Right ventricle myocardium inferior (tissue), 1 donor: Measurements from ENCODE around the gene KIF1C. TPM values are rescaled to one million over a fixed set of nuclear protein-coding genes. Genes with fewer than 3 reads are reported as not detected.

Source experiments
- ATAC-seq: fragments of 200-7000 bp; cut with Tn5 transposase; one replicate; pipeline ENCODE4 v1.9.1; 2020; ENCODE audit warnings: mild to moderate bottlenecking, moderate library complexity
- DNase-seq: peaks from one replicate; pipeline ENCODE4 v3.0.0; 2021; ENCODE audit errors: missing footprints
- intact Hi-C: fragments of 100-400 bp; cut with DNase I; formaldehyde crosslinking; loops from one replicate; pipeline ENCODE4 v1.11.0; 2022
- total RNA-seq: library from RNA; stranded (reverse); fragmentation: NEBNext Ultra II Directional; extraction: Animal tissue kit (Norgen Biotek cat#: 25700); gene quantifications from one replicate; pipeline ENCODE4 v1.2.1, GENCODE V29; 2021
- donor health status: DM: no; HTN: yes; CAD: no; lungs with severe emphysema.

The KIF1C gene
- total RNA-seq, 1 donor from 2014 or later, result 708 TPM

DNA sequence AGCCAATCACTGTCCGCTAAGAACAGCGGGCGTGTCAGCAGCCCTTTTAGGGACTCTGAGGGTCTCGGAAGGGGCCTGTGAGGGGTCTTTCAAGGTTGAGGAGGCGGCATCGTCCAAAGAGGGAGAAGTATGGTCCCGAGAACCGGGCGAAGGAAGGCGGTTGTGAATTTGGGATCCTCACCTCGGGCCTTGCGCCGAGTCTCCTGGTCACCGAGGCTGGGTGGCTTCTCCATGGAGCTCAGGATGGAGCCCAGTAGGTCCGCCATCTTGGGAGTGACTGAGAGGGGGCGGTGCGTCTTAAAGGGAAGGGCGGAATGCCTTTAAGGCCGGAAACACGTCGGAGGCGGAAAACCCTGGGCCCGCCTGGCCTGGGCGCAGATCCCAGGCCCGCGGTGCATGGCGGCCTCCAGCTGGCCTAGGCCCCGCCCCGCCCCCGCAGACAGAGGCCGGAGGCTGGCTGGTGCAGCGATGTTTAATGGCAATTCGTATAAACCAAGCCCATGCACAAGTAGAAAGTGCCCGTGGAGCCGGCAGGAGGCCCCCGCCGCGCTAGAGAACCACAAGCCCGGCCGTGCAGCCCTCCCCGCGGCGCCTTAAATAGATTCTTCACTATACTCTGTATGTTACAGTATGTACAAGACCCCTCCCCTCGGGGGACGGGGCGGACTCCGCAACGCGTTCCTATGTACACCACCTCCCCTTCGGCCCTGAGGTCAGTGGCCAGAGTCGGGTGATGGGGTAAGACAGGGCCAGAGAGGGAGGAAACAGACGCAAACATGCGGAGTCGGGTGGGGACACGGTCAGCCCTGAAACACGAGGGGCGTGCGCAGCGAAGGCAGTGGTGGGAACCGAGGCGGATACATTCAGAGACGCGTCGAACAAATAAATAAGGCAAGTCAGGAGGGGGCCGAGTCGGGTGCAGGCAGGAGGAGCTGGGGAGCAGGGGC lies 29.9 kb upstream of the KIF1C start, which contains the start of gene SPAG7:
Gene SPAG7, minus strand, starts transcription at position 279 of the 947 bp plus-strand sequence. Its CDS starts 13 bp downstream, at position 266.
- ATAC-seq, result peak; percentile 88
- intact Hi-C loops, result loop anchor here (1.0 to 5.0 kb wide), 4 partner anchors 19 to 61 kb away; partner anchors contain the start of genes CAMTA2, PFN1, RNF167 and SLC25A11
- DNase-seq, result peak; percentile 97

DNA sequence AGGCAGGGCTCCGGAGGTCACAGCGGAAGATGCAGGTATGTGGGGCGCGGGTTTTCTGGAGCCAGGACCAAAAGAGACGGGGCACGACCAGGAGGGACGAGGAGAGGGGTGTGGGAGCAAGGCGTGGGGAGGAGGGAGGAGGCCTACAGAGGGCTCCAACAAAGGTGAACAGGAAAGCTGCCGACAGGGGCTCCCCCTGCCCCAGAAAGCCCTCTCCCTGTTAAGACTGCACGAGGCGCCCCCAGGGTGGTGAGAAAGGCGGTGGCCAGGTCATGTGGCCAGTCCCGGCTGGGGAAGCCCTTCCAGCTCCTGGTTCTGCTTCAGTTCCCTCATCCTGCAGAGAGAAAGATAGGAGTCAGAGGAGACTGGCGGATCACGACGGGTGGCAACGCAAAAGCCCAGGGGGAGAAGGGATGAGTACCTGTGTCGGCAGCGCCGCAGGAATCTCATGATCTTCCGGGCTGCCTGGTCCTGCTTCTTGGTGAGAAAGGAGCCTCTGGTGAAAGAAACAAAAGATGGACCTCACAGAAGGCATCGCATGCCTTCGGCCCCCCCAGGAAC lies 29.2 kb upstream of the KIF1C start:
- intact Hi-C loops, result loop anchor here (1.0 to 5.0 kb wide), 2 partner anchors 19 to 61 kb away; partner anchors contain the start of gene CAMTA2
- no peak for DNase-seq
- ATAC-seq, result no peak

DNA sequence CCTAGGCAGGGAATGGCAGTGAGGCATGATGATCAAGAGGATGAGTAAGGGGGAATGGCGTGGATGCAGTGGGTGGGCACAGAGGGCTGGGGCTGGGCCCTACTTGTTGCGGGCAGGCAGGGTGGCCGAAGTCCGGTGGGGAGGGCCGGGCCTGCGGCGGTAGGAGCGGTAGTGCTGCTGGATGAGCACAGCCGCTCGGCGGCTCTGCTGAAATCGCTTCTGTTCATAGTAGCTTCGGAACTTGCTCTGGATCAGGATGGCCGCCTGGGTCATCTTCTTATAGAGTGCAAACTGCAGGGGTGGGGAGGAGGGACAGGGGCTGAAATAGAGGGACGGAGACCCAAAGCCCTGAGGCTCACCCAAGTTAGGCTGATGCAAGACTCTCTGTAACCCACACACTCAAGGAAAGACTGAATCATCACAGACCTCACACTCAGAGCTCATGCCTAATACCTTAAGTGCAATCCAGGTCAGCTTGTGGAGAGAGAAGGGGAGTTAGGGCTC lies 28.7 kb upstream of the KIF1C start:
- intact Hi-C loops, result loop anchor here (5.0 kb wide), 1 partner anchor 62 kb away; no protein-coding TSS in a partner anchor
- ATAC-seq (no peak), DNase-seq (no peak)

DNA sequence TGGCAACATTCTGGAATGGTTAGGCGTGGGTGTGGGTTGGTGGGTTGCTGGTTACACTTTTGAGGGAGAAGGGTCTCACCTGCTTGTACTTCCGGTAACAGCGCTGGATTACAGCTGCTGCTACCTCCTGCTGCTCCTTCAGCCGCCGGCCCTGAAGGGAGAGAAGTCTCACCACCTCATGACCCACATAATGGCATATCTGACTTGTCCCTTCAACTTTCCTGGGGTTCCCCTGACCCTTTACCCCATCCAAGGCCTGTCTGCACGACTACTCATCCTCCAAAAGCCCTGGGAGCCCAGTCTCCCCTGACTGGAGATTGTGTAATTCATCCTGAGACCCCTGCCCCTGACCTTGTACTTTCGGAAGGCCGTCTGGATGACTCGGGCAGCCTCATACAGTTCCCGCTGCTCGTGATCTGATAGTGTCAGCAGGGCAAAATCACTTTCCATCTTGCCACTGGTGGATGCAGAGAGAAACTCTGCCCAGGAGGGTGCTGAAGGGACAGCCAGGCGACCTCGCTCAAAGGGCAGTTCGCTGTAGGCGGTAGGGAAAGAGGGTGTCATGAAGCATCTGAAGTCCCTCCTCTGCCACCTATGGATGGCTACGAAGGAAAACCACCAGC lies 28.1 kb upstream of the KIF1C start:
- intact Hi-C loops, result loop anchor here (5.0 kb wide), 1 partner anchor 62 kb away; no protein-coding TSS in a partner anchor
- no peak for ATAC-seq
- DNase-seq, result no peak

DNA sequence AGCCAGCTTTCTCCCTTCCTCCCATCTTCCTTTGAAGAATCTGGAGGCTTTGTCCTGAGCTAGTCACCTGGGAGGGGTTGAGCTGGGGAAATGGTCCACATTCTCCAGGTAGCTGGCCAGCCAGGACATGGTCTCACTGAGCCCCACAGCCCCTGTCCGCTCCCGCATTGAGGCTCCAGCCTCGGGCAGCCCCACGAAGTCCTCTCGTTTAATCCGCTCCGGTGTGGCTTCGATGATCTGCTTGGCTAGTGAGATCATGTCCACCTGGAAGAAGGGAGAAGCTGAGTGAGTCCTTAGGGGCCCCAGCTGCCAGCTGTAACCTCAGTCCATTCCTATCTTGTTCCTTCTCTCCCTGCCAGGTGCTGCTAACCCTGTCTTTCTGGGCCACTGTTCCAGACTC lies 27.5 kb upstream of the KIF1C start:
- intact Hi-C loops, result no loop called here
- no peak for ATAC-seq
- DNase-seq, result no peak

DNA sequence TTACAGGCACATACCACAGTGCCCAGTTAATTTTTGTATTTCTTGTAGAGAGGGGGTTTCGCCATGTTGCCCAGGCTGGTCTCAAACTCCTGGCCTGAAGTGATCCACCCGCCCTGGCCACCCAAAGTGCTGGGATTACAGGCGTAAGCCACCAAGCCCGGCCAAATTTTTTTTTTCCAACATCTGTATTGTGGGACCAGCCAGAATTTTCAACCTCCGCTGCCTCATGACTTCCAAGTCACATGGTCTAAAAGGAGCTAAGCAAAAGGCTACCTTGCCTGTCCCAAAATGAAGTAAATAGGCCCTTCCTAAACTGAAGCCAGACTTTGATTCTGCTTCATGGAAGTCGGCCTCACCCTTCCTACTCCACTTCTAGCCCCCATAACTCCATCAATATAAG lies 25.9 kb upstream of the KIF1C start:
- intact Hi-C loops, result no loop called here
- no peak for ATAC-seq
- no peak for DNase-seq

DNA sequence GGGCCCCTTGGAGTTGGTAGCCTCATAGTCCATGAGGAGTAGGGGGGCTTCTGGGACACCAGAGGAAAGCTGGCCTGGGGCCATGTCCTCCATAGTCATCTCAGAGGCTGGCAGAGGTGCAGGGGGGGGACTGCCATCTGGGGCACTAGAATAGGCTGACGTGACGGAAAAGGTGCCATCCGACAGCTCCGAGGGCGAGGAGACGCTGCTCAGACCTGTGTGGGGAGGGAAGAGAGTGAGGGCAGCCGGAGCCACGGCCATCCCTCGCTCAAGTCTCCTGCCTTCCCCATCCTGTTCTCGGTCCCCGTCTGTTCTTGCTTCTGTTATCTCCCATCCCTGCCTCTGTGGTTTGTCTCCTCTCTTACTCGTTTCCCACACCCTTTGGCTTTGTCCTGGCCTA lies 25.4 kb upstream of the KIF1C start:
- no peak for ATAC-seq
- no peak for DNase-seq
- intact Hi-C loops, result no loop called here

DNA sequence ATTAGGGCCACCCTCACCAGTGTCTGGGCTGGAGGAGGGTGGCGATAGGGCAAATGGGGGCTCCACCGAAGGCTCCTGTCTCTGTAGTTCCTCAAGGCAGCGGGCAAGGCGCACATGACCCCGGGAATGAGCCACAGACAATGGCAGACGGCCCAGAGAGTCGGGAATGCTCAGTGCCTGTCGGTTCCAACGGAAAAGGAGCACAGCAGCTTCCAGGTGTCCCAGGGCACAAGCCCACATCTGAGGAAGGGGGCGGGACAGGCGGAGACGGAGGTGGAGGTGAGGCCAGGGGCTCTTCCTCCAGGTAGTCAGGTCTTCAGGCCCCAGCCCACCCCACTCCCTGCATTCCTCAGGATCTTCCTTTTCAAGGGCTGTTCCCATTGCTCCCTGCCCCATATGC lies 25.0 kb upstream of the KIF1C start:
- intact Hi-C loops, result no loop called here
- no peak for ATAC-seq
- no peak for DNase-seq

DNA sequence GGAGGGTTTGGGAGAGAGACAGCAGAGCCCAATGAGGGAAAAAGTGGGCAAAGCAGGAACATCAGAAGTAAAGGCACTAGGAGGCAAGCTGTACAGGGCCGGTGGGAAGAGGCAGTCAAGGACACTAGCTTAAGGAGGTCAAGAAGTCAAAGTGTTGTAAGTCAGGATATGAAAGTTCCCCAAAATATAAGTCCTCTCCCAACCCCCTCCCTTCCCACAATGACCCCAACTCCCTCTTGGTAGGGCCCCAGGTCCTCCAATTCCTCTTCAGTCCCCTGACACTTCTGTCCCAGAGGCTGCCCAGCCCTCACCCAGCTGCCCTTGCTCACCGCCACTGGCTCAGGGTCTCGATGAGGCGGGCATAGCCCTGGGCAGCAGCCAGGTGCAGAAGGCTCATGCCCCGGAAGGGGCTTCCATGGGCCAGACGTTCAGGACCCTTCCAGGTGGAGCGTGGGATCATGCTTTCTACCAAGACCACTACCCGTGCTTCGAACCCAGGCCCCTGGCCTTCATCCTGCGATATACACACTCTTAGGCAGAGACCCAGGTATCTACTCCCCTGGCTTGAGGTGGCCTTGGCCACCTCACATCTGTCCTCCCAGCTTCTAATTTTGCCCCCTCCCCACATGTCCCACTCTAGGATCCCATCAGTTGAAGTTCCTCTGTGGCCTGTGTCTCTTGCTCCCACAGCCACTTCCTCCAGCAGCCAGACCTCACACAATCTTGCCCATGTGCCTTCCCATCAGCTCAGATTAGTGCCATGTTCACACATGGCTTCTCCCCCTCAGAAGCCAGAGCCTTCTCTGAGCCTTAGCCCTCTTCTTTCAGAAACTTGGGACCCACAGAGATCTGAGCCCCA lies 24.3 kb upstream of the KIF1C start:
- ATAC-seq (peak; percentile 0), DNase-seq (no peak)
- intact Hi-C loops, result no loop called here

DNA sequence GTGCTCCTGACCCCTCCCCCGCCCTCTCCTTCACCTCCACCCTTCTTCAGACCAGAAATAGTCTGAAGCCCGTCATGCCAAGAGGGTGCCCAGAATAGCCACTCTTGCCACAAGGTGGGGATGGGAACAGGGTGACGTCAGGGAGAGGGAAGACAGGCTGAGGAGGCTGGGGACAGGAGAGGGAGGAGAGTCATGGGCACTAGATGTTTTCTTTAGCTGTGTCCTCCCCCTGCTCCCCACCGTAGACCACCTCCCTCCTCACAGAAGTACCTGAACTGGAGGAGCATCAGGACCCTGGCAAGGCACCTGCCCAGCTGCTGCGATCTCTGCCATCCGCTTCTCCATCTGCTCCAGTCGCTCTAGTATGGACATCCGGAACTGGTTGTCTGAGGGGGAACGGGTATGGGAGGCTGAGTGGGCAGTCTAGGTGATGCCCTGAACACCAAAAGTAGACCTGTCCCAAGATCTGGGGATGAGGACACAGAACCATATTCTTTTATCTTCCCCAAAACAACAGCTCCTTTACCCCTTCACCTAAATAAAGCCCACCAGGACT lies 23.6 kb upstream of the KIF1C start:
- ATAC-seq, result peak; percentile 71
- no peak for DNase-seq
- intact Hi-C loops, result no loop called here

DNA sequence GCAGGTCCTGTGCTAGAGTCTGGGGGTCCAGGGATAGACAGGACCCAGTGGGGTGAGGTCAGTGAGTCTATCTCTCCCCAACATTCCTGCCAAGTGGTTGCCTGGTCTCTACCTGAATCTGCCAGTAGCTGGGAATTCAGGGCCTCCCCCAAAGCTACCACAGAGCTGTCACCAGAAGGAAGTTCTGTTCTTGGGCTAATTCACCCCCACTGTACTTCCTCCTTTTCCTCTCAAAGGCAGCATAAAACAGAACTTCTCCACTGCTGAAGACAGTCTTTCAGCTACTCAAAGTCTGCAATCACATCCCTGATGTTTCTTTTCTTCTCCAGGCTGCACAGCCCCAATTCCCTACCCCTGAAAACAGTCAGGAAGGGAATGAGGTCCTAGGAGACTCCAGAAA lies 19.0 kb upstream of the KIF1C start:
- ATAC-seq, result no peak
- no peak for DNase-seq
- intact Hi-C loops, result no loop called here

DNA sequence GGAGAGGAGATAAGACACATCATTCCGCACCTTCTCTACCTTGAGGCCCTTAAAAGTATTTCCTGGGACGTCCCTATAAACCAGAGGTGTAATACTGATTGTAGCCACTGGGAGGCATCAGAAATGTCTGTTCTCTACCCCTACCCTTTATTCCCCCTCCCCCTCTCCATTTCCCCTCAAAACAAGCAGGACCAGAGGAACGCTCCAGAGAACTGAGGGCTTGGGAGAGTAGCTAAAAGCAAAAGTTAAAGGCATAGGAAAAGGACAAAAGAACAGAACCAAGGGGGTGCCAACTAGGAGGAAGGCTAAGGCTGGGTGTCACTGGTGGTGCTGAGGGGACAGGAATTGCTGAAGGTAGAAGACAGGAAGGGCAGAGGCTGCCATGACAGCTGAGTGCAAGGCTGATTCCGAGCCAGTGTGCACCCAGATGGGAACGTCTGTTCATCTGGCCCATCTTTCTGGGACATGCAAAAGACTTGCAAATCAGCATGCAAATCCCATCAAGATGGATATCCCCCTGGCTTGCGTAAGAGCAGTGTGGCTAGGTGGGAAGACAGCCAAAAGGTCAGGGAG lies 17.0 kb upstream of the KIF1C start:
- DNase-seq (no peak), ATAC-seq (no peak)
- intact Hi-C loops, result loop anchor here (2.0 kb wide), 1 partner anchor 82 kb away; no protein-coding TSS in a partner anchor

DNA sequence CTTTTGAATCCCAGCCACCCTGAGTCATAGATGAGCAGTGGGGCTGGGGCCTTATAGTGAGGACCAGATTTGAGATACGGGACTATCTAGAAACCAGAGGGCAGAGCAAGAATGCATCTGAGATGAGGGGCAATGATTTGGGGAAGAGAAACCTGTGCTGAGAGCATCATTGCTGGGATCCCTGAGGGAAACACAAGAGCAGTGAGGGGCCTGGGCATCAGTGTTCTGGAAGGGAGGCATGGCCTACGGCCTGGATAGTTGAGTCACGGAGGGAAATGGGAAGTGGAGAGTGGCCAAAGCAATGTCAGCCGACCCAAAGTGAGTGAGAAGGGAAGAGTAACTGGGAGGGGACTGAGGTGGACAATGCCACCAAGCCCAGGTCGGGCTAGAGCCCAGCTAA lies 15.4 kb upstream of the KIF1C start:
- no peak for ATAC-seq
- no peak for DNase-seq
- intact Hi-C loops, result no loop called here

DNA sequence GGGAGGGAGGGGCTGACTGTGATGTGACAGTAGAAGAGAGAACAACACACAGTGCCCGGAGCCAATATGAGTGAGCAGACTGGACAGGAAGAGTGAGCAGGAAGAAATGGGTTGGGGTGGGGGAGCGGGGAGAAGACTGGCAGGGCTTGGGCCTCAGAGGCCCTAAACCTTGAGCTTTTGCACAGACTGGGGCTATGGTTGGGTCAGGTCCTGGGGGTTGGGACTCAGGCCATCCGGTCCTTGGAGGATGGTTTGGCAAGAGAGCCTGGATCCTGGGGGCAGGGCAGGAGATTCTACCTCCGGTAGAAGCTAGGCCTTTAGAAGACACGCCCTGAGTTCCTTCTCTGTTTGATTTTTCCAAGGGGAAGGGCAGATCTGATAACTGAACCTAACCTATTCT lies 11.3 kb upstream of the KIF1C start:
- no peak for ATAC-seq
- DNase-seq, result no peak
- intact Hi-C loops, result loop anchor here (5.0 kb wide), 1 partner anchor 39 kb away; the partner anchor contains the start of gene PFN1

DNA sequence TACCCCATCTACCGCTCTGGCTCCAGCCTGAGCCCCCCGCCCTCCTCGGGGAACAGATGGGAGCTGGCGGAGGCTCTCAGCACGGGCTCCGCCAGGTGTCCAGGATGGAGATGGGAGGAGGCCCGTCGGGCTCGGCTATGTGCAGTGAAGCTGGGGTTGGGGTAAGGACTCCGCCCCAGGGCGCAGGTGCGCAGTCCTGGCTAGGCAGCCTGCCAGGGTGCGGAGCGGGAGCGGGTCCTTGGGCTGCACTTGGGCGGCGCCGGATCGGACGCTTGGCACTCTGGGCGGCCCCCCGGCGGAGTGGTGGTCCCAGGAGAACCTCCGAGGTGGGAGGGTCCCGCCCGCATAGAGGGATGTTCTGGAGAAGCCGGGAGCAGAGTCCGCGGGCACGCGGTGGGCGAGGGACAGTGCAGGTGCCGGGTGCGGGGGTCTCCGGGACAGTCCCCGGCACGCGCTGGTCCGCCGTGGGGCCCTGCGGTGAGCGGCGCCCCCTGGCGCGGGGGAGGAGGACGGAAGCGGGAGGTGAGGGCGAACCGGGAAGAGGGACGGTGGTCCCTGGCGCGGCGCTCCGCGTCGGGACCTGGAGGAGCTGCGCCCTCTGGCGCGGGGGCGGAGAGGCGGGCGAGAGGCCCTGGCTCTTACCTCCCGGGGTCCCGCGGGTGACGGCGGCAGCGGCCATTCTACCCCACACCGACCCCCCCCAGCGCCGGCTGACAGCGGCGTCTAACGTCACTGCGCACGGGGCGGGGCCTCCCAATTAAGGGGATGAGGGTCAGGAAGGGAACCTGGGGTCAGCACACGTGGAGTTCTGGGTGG lies 10.6 kb upstream of the KIF1C start, which contains the start of gene CAMTA2:
Gene CAMTA2, minus strand, starts transcription at position 725 of the 816 bp plus-strand sequence. CDS start 1,453 bp downstream, outside the sequence.
- intact Hi-C loops, result loop anchor here (1.0 to 5.0 kb wide), 3 partner anchors 19 to 78 kb away; partner anchors contain the start of gene PFN1
- ATAC-seq (peak; percentile 93), DNase-seq (peak; percentile 97)

DNA sequence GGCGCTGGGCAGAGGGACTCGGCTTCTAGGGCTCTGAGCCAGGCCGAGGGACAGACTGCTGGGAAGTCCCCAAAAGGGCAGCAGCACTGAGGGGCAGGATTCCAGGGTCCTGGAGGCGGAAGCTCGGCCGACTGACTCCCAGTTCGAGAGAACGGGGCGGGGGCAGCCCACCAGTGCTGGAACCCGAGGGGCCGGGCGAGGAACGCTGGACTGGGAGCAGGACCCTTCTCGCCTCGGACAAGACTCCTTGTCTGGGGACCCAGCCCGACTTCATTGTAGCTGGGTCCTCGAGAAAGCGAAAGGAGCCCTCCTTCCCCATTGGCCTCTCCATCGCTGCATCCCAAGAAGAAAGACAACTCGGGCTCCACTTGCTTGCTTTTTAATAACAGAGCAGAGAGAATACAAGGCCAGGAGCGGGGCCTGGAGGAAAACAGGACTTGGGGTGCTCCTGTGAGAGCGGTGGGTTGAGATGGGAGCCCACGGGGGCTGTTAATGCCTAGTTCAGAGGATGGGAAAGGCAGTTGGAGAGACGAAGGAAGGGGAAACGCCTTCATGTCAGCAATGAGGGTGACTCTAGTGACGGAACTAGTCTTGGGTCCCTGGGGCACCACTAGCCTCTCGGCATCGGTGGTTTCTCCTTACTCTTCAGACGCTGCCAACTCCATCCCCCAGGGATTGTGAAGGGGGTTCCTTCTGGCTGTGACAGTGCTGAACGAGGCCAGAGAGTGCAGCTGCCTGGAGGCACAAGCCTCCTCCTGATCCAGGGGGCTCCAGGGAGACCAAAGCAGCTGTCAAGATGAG lies 9.8 kb upstream of the KIF1C start:
- intact Hi-C loops, result loop anchor here (1.0 to 5.0 kb wide), 3 partner anchors 20 to 79 kb away; partner anchors contain the start of gene PFN1
- DNase-seq (no peak), ATAC-seq (peak; percentile 43)
